NT2/D1 (cell line): ENCODE measurements around the gene NELL1.

Source experiments
- SUZ12 ChIP-seq: IDR thresholded peaks from 2 replicates; pipeline ENCODE4 v1.6.1; 2011; ENCODE audit not compliant: insufficient read length, insufficient read depth; ENCODE audit errors: extremely low read depth
- YY1 ChIP-seq: IDR thresholded peaks from 2 replicates; pipeline ENCODE4 v1.6.1; 2011; ENCODE audit not compliant: insufficient read length, insufficient read depth

DNA sequence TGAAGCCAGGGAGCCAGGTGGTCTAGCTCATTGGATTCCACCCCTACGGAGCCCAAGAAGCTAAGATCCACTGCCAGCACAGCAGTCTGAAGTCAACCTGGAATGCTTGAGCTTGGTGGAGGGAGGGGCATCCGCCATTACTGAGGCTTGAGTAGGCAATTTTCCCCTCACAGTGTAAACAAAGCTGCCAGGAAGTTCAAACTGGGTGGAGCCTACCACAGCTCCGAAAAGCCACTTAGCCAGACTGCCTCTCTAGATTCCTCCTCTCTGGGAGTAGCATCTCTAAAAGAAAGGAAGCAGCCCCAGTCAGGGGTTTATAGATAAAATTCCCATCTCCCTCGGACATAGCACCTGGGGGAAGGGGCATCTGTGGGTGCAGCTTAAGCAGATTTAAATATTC, 620.3 kb downstream of the NELL1 start:
- TF ChIP-seq SUZ12, result no peak
- no peak for TF ChIP-seq YY1
